ENCODE measurements around the gene PCBP3. TPM values are rescaled to one million over a fixed set of nuclear protein-coding genes. Genes with fewer than 3 reads are reported as not detected.
A peak's percentile ranks its signal among the peaks of the same experiment; 100 is the strongest.

Gene PCBP3
- total RNA-seq, 4 donors from 2014 or later = 0.77 to 8.6 (median 3.2) TPM; not detected in 1

DNA sequence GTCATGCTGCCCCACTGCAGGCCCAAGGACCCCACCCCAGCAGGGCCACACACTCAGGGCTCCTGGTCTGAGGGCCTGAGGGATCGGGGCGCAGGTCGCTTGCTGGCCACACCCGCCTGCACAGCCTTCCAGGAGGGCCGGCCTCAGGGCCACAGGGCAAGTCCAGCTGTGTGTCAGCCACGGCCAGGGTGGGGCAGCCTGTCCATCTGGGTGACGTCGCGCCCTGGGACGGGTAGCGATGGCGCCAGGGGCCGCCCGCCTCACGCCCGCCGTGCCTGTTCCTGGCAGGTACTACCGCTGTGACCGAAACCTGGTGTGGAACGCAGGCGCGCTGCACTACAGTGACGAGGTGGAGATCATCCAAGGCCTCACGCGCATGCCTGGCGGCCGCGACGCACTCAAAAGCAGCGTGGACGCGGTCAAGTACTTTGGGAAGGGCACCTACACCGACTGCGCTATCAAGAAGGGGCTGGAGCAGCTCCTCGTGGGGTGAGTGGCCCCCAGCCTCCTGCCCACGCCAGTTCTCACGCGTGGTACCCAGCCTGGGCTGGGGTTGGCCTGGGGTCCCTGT lies 340.5 kb downstream of the PCBP3 start:
- no peaks in the 10 kb centered on the region for H3K9me3 ChIP-seq
- H3K27ac ChIP-seq = peak overlapping the region; percentile 90 to 96
- H3K4me1 ChIP-seq = peaks cover 0 to 12% of the 10 kb centered on the region in 2 donors
- no peaks in the 10 kb centered on the region for H3K36me3 ChIP-seq
- H3K27me3 ChIP-seq = no peaks in the 10 kb centered on the region
- intact Hi-C loops (cut with DNase I; ENCODE audit: low total_unique reads) = loop anchor here (5.0 kb wide), 1 partner anchor 68 kb away; no protein-coding TSS in a partner anchor
- peak; percentile 61 to 71 for DNase-seq
- TF ChIP-seq CTCF (IDR thresholded peaks at IDR 0.05) (no peak), POLR2A (IDR thresholded peaks at IDR 0.05) (no peak)
- peak overlapping the region; percentile 71 to 92 for H3K4me3 ChIP-seq

DNA sequence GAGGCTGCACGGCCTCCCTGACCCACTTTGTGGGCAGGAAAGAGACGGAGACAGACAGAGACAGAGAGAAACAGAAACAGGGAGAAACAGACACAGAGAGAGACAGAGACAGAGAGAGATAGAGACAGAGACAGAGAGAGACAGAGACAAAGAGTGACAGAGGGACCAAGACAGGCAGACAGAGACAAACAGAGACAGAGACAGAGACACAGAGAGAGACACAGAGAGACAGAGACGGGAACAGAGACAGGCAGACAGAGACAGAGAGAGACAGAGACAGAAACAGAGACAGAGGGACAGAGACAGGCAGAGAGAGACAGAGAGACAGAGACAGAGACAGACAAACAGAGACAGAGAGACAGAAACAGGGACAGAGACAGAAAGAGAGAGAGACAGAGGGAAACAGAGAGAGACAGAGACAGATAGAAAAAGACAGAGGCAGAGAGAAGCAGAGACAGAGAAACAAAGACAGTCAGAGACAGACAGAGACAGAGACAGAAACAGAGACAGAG lies 341.1 kb downstream of the PCBP3 start:
- Histone ChIP-seq H3K4me1 (peaks cover 0 to 7% of the 10 kb centered on the region in 2 donors), H3K36me3 (no peaks in the 10 kb centered on the region), H3K27ac (peak overlapping the region; percentile 90 to 96), H3K27me3 (no peaks in the 10 kb centered on the region), H3K9me3 (no peaks in the 10 kb centered on the region), H3K4me3 (peak overlapping the region; percentile 71 to 92)
- DNase-seq = no peak
- no peak for TF ChIP-seq POLR2A (IDR thresholded peaks at IDR 0.05)
- TF ChIP-seq CTCF (IDR thresholded peaks at IDR 0.05) = no peak
- intact Hi-C loops (cut with DNase I; ENCODE audit: low total_unique reads) = loop anchor here (5.0 kb wide), 1 partner anchor 68 kb away; no protein-coding TSS in a partner anchor

GRCh38 chr21:45985471-45986315 lies 342.2 kb downstream of the PCBP3 start:
- Histone ChIP-seq H3K27ac (peak overlapping the region; percentile 90 to 96), H3K27me3 (no peaks in the 10 kb centered on the region), H3K9me3 (no peaks in the 10 kb centered on the region), H3K36me3 (no peaks in the 10 kb centered on the region), H3K4me1 (peaks cover 0 to 6% of the 10 kb centered on the region in 2 donors), H3K4me3 (no peak overlapping the region)
- DNase-seq = peak; percentile 19 to 24
- TF ChIP-seq POLR2A (IDR thresholded peaks at IDR 0.05) = no peak
- no peak for TF ChIP-seq CTCF (IDR thresholded peaks at IDR 0.05)
- intact Hi-C loops (cut with DNase I; ENCODE audit: low total_unique reads) = no loop called here

GRCh38 chr21:45986316-45987051 lies 343.0 kb downstream of the PCBP3 start:
- no peaks in the 10 kb centered on the region for H3K36me3 ChIP-seq
- H3K4me3 ChIP-seq = no peak overlapping the region
- H3K27ac ChIP-seq = peak overlapping the region; percentile 90 to 96
- peak in 1 of 2 donors; percentile 16 for DNase-seq
- H3K4me1 ChIP-seq = peaks cover 0 to 6% of the 10 kb centered on the region in 2 donors
- TF ChIP-seq CTCF (IDR thresholded peaks at IDR 0.05) (no peak), POLR2A (IDR thresholded peaks at IDR 0.05) (no peak)
- intact Hi-C loops (cut with DNase I; ENCODE audit: low total_unique reads) = no loop called here
- H3K27me3 ChIP-seq = no peaks in the 10 kb centered on the region
- H3K9me3 ChIP-seq = no peaks in the 10 kb centered on the region
